ENCODE measurements around the gene PRAME. TPM values are rescaled to one million over a fixed set of nuclear protein-coding genes. Genes with fewer than 3 reads are reported as not detected.
"Not testable (repeated sequence)": the region's sequence is repeated elsewhere in the genome, so short reads cannot be mapped to it uniquely, and the experiment has no call there.

PRAME gene
- total and polyA plus RNA-seq, 10 of the 15 experiments (the other 5 are each of a cell fraction or from before 2014, with no cell fraction given): 0.40 to 2.5 (median 0.65) TPM

GRCh38 chr22:22509912-22510311 is 49.2 kb downstream of the PRAME start:
- H3K79me2 ChIP-seq (ENCODE audit: control insufficient read depth, insufficient read depth, low read length); H3K27me3 ChIP-seq (replicated peaks in 1 of 2; ENCODE audit: control insufficient read depth in 2 of 2, insufficient read depth in 2 of 2, low read length in 1 of 2); H3K36me3 ChIP-seq (ENCODE audit: control insufficient read depth in 2 of 2, insufficient read depth in 2 of 2, low read length in 1 of 2); H3K9me3 ChIP-seq (replicated peaks; ENCODE audit: control insufficient read depth, insufficient read depth, low read length); H3K4me1 ChIP-seq (ENCODE audit: control insufficient read depth, insufficient read depth, low read length); in situ Hi-C loops (cut with MboI); BruUV-seq (replicated peaks); H2AFZ ChIP-seq (ENCODE audit: control insufficient read depth, low read depth, low read length); DNase-seq (ENCODE audit: low read depth, low spot score); H4K20me1 ChIP-seq (ENCODE audit: control insufficient read depth, insufficient read depth); RAD21 ChIA-PET (ENCODE audit: unreplicated experiment); FAIRE-seq; ATAC-seq; H3K27ac ChIP-seq (ENCODE audit: control insufficient read depth, insufficient read depth); H3K9ac ChIP-seq (ENCODE audit: control insufficient read depth, insufficient read depth, low read length); POLR2A ChIA-PET; intact Hi-C loops (cut with micrococcal nuclease; ENCODE audit: unreplicated experiment); H3K4me3 ChIP-seq; H3K4me2 ChIP-seq (ENCODE audit: control insufficient read depth, insufficient read depth): not testable (repeated sequence)
- ChIA-PET CTCF (interaction anchor here (1.0 to 1.4 kb wide), 2 partner anchors 60 kb away, joined by 3 read pairs; no protein-coding TSS in a partner anchor), SMC1A (ENCODE audit: uncharacterized antibody, unreplicated experiment) (interaction anchor here (1.3 kb wide), 1 partner anchor 45 kb away, joined by 3 read pairs; no protein-coding TSS in a partner anchor)
- WGBS (ENCODE audit: insufficient coverage, insufficient replicate concordance, low lambda C conversion rate, missing lambda C conversion rate): 91% methylated on average over 6 of the region's 6 CpGs

- in situ Hi-C loops (cut with MboI) (no loop called here), intact Hi-C loops (cut with micrococcal nuclease; ENCODE audit: unreplicated experiment) (loop anchor here (1.0 kb wide), 1 partner anchor 51 kb away; the partner anchor contains the start of gene PRAME)
- no peaks in the 10 kb centered on the region for H3K4me1 ChIP-seq (ENCODE audit: control insufficient read depth, insufficient read depth, low read length)
- CTCF ChIA-PET: interaction anchor here (0.7 to 2.1 kb wide), 7 partner anchors 9 to 178 kb away, joined by 3 to 5 read pairs (median 3); partner anchors contain the start of gene ZNF280A
- ATAC-seq (peak; percentile 100), DNase-seq (ENCODE audit: low read depth, low spot score) (peak; percentile 43), FAIRE-seq (no peak)
- H3K79me2 ChIP-seq (ENCODE audit: control insufficient read depth, insufficient read depth, low read length): no peaks in the 10 kb centered on the region; the same call in 1 of the 2 replicates
- H3K4me3 ChIP-seq: peak within 1 kb of the TSS; percentile 77
- RAD21 ChIA-PET (ENCODE audit: unreplicated experiment): interaction anchor here (0.9 kb wide), 1 partner anchor 44 kb away, joined by 3 read pairs; no protein-coding TSS in a partner anchor
- H4K20me1 ChIP-seq (ENCODE audit: control insufficient read depth, insufficient read depth): no peaks in the 10 kb centered on the region
- peak within 1 kb of the TSS; percentile 60; the same call in 1 of the 2 replicates for H3K9ac ChIP-seq (ENCODE audit: control insufficient read depth, insufficient read depth, low read length)
- H3K27ac ChIP-seq (ENCODE audit: control insufficient read depth, insufficient read depth): no peak within 1 kb of the TSS
- H3K27me3 ChIP-seq (replicated peaks in 1 of 2; ENCODE audit: control insufficient read depth in 2 of 2, insufficient read depth in 2 of 2, low read length in 1 of 2): no peaks in the 10 kb centered on the region
- POLR2A ChIA-PET: interaction anchor here (1.0 kb wide), 1 partner anchor 11 kb away, joined by 4 read pairs; the partner anchor contains the start of gene ZNF280A
- SMC1A ChIA-PET (ENCODE audit: uncharacterized antibody, unreplicated experiment): interaction anchor here (1.3 to 1.6 kb wide), 2 partner anchors 44 to 45 kb away, joined by 3 to 5 read pairs; no protein-coding TSS in a partner anchor
- no TSS peak for BruUV-seq (replicated peaks)
- no peaks in the 10 kb centered on the region for H3K36me3 ChIP-seq (ENCODE audit: control insufficient read depth in 2 of 2, insufficient read depth in 2 of 2, low read length in 1 of 2)
- peak within 1 kb of the TSS; percentile 50 for H3K4me2 ChIP-seq (ENCODE audit: control insufficient read depth, insufficient read depth)
- no peaks in the 10 kb centered on the region for H3K9me3 ChIP-seq (replicated peaks; ENCODE audit: control insufficient read depth, insufficient read depth, low read length)
- H2AFZ ChIP-seq (ENCODE audit: control insufficient read depth, low read depth, low read length): peak within 1 kb of the TSS; percentile 92
- 2% methylated on average over 72 of the region's 72 CpGs for WGBS (ENCODE audit: insufficient coverage, insufficient replicate concordance, low lambda C conversion rate, missing lambda C conversion rate)
- TF ChIP-seq SUZ12 (IDR thresholded peaks at IDR 0.05; ENCODE audit: unreplicated experiment) (no peak), SUPT20H (IDR thresholded peaks at IDR 0.05; ENCODE audit: borderline replicate concordance, control insufficient read depth, low read depth, low read length) (no peak), SKIL (IDR thresholded peaks at IDR 0.05; ENCODE audit: low read depth, poor library complexity, severe bottlenecking) (no peak), BHLHE40 (IDR thresholded peaks at IDR 0.05; ENCODE audit: borderline replicate concordance in 1 of 2, low read depth in 2 of 2, low read length in 1 of 2) (peak in 1 of 2 experiments; percentile 70; a peak in 2 of 4 replicates), RFX5 (IDR thresholded peaks at IDR 0.05; ENCODE audit: low read depth, low read length) (peak; percentile 26; the same call in 1 of the 2 replicates), CBX3 (IDR thresholded peaks at IDR 0.05; ENCODE audit: borderline replicate concordance, low read depth) (no peak), EGR1 (IDR thresholded peaks at IDR 0.05; ENCODE audit: borderline replicate concordance in 1 of 2, low read depth in 2 of 2, low read length in 2 of 2) (peak; percentile 34 to 77), NFYB (IDR thresholded peaks at IDR 0.05; ENCODE audit: insufficient read depth, low read depth, low read length) (peak; percentile 51; the same call in 1 of the 2 replicates), MAX (IDR thresholded peaks at IDR 0.05; ENCODE audit: low read depth, low read length) (peak; percentile 61), GATAD2B (conservative IDR thresholded peaks at IDR 0.05; ENCODE audit: low read depth) (no peak), POLR2A (IDR thresholded peaks at IDR 0.05; ENCODE audit: low read depth, low read length) (peak; percentile 74), CREM (IDR thresholded peaks at IDR 0.05; ENCODE audit: low read depth) (no peak)
These were observed 50.5 kb downstream of the PRAME start, which contains the start of gene ZNF280B for GRCh38 chr22:22508274-22509176. Gene ZNF280B, minus strand, starts transcription at chr22:22508742. Its CDS starts 19,344 bp downstream, at chr22:22489398.

Data from GM12878 (cell line).